Measurements from ENCODE around the gene NOP9. TPM values are rescaled to one million over a fixed set of nuclear protein-coding genes. Genes with fewer than 3 reads are reported as not detected.

NOP9 gene
- total and polyA plus RNA-seq, 2 experiments from 2014 or later: 2.5 to 23.7 TPM

- H3K27me3 ChIP-seq (replicated peaks; ENCODE audit: insufficient read depth): no peaks in the 10 kb centered on the region
- no peak overlapping the region for H3K4me3 ChIP-seq
- H3K36me3 ChIP-seq (ENCODE audit: low read depth): no peaks in the 10 kb centered on the region
- no peaks in the 10 kb centered on the region for H3K9me3 ChIP-seq (ENCODE audit: low read depth)
- no peaks in the 10 kb centered on the region for H4K20me1 ChIP-seq (ENCODE audit: insufficient read depth)
- H3K9me2 ChIP-seq (ENCODE audit: insufficient read depth): no peaks in the 10 kb centered on the region
- H2AFZ ChIP-seq: no peak overlapping the region
- H3F3A ChIP-seq (ENCODE audit: insufficient read depth): peaks cover 11% of the 10 kb centered on the region
- in situ Hi-C loops (cut with MboI): no loop called here
- no peak overlapping the region for H3K4me2 ChIP-seq (ENCODE audit: unreplicated experiment)
- no peak for TF ChIP-seq EZH2phosphoT487 (IDR thresholded peaks at IDR 0.05; ENCODE audit: insufficient read depth, low read depth)
- no peak for TF ChIP-seq EZH2 (IDR thresholded peaks at IDR 0.05; ENCODE audit: insufficient read depth, poor library complexity, severe bottlenecking)
- no peak overlapping the region for H3K9ac ChIP-seq
- no peak overlapping the region for H3K27ac ChIP-seq
- H3K79me2 ChIP-seq (ENCODE audit: insufficient read depth): no peaks in the 10 kb centered on the region
- 40 to 41% methylated on average over 1 of the region's 1 CpG for WGBS, 2 experiments (ENCODE audit: low coverage in 1 of 2, low lambda C conversion rate in 2 of 2, missing lambda C conversion rate in 2 of 2)
- no peak for DNase-seq
- peaks cover 11% of the 10 kb centered on the region for H3K4me1 ChIP-seq (ENCODE audit: insufficient read depth)
Measured at GRCh38 chr14:24347134-24347533, 47.5 kb downstream of the NOP9 start.

- 96% methylated on average over 2 of the region's 2 CpGs for WGBS, 2 experiments (ENCODE audit: low coverage in 1 of 2, low lambda C conversion rate in 2 of 2, missing lambda C conversion rate in 2 of 2)
- no peak overlapping the region for H3K4me3 ChIP-seq
- H3K4me1 ChIP-seq (ENCODE audit: insufficient read depth): peaks cover 15% of the 10 kb centered on the region
- no peak overlapping the region for H2AFZ ChIP-seq
- in situ Hi-C loops (cut with MboI): no loop called here
- no peak overlapping the region for H3K9ac ChIP-seq
- TF ChIP-seq EZH2phosphoT487 (IDR thresholded peaks at IDR 0.05; ENCODE audit: insufficient read depth, low read depth): no peak
- no peak for TF ChIP-seq EZH2 (IDR thresholded peaks at IDR 0.05; ENCODE audit: insufficient read depth, poor library complexity, severe bottlenecking)
- H3K36me3 ChIP-seq (ENCODE audit: low read depth): no peaks in the 10 kb centered on the region
- H3F3A ChIP-seq (ENCODE audit: insufficient read depth): peaks cover 12% of the 10 kb centered on the region
- H3K79me2 ChIP-seq (ENCODE audit: insufficient read depth): no peaks in the 10 kb centered on the region
- H3K4me2 ChIP-seq (ENCODE audit: unreplicated experiment): no peak overlapping the region
- DNase-seq: no peak
- H3K9me2 ChIP-seq (ENCODE audit: insufficient read depth): no peaks in the 10 kb centered on the region
- H3K27me3 ChIP-seq (replicated peaks; ENCODE audit: insufficient read depth): no peaks in the 10 kb centered on the region
- H3K27ac ChIP-seq: no peak overlapping the region
- no peaks in the 10 kb centered on the region for H4K20me1 ChIP-seq (ENCODE audit: insufficient read depth)
- no peaks in the 10 kb centered on the region for H3K9me3 ChIP-seq (ENCODE audit: low read depth)
Measured at GRCh38 chr14:24348186-24348585, 48.5 kb downstream of the NOP9 start.

- Histone ChIP-seq H3K27ac (no peak overlapping the region), H3K9me2 (ENCODE audit: insufficient read depth) (no peaks in the 10 kb centered on the region), H3K4me2 (ENCODE audit: unreplicated experiment) (no peak overlapping the region), H4K20me1 (ENCODE audit: insufficient read depth) (no peaks in the 10 kb centered on the region), H3K9me3 (ENCODE audit: low read depth) (no peaks in the 10 kb centered on the region), H2AFZ (no peak overlapping the region), H3K4me1 (ENCODE audit: insufficient read depth) (peaks cover 25% of the 10 kb centered on the region), H3F3A (ENCODE audit: insufficient read depth) (peaks cover 17% of the 10 kb centered on the region), H3K9ac (no peak overlapping the region), H3K27me3 (replicated peaks; ENCODE audit: insufficient read depth) (no peaks in the 10 kb centered on the region), H3K36me3 (ENCODE audit: low read depth) (no peaks in the 10 kb centered on the region), H3K4me3 (no peak overlapping the region), H3K79me2 (ENCODE audit: insufficient read depth) (no peaks in the 10 kb centered on the region)
- 76 to 78% methylated on average over 5 of the region's 5 CpGs for WGBS, 2 experiments (ENCODE audit: low coverage in 1 of 2, low lambda C conversion rate in 2 of 2, missing lambda C conversion rate in 2 of 2)
- TF ChIP-seq EZH2 (IDR thresholded peaks at IDR 0.05; ENCODE audit: insufficient read depth, poor library complexity, severe bottlenecking) (no peak), EZH2phosphoT487 (IDR thresholded peaks at IDR 0.05; ENCODE audit: insufficient read depth, low read depth) (no peak)
- in situ Hi-C loops (cut with MboI): no loop called here
- DNase-seq: no peak
Measured at GRCh38 chr14:24349742-24350141, 50.1 kb downstream of the NOP9 start.

- Histone ChIP-seq H3K4me1 (ENCODE audit: insufficient read depth) (peaks cover 25% of the 10 kb centered on the region), H3K9ac (no peak overlapping the region), H3K27ac (peak overlapping the region; percentile 57), H3K9me2 (ENCODE audit: insufficient read depth) (no peaks in the 10 kb centered on the region), H3K79me2 (ENCODE audit: insufficient read depth) (no peaks in the 10 kb centered on the region), H4K20me1 (ENCODE audit: insufficient read depth) (no peaks in the 10 kb centered on the region), H3K4me3 (no peak overlapping the region), H3F3A (ENCODE audit: insufficient read depth) (peaks cover 24% of the 10 kb centered on the region), H3K4me2 (ENCODE audit: unreplicated experiment) (peak overlapping the region; percentile 16), H3K36me3 (ENCODE audit: low read depth) (no peaks in the 10 kb centered on the region), H3K27me3 (replicated peaks; ENCODE audit: insufficient read depth) (no peaks in the 10 kb centered on the region), H3K9me3 (ENCODE audit: low read depth) (no peaks in the 10 kb centered on the region), H2AFZ (no peak overlapping the region)
- in situ Hi-C loops (cut with MboI): no loop called here
- peak; percentile 89 for DNase-seq
- no peak for TF ChIP-seq EZH2 (IDR thresholded peaks at IDR 0.05; ENCODE audit: insufficient read depth, poor library complexity, severe bottlenecking)
- TF ChIP-seq EZH2phosphoT487 (IDR thresholded peaks at IDR 0.05; ENCODE audit: insufficient read depth, low read depth): no peak
- WGBS, 2 experiments (ENCODE audit: low coverage in 1 of 2, low lambda C conversion rate in 2 of 2, missing lambda C conversion rate in 2 of 2): 60 to 65% methylated on average over 4 of the region's 4 CpGs
Measured at GRCh38 chr14:24351517-24351916, 51.9 kb downstream of the NOP9 start.

Measured in GM23248 (cell line).